Cerebellar nuclear complex (tissue), 1 donor: ENCODE data around the gene OR4M1.
"Not testable (repeated sequence)": the region's sequence is repeated elsewhere in the genome, so short reads cannot be mapped to it uniquely, and the experiment has no call there.

Experiments
- DNase-seq, 2 experiments: peaks; one replicate each; lab custom pipeline; 2025; lab: John Stamatoyannopoulos, UW

OR4M1 gene, protein sequence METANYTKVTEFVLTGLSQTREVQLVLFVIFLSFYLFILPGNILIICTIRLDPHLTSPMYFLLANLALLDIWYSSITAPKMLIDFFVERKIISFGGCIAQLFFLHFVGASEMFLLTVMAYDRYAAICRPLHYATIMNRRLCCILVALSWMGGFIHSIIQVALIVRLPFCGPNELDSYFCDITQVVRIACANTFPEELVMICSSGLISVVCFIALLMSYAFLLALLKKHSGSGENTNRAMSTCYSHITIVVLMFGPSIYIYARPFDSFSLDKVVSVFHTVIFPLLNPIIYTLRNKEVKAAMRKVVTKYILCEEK

GRCh38 chr14:19773204-19773603 lies at the start of gene OR4M1:
OR4M1 (plus strand) TSS chr14:19773504; CDS start chr14:19780323, 6,819 bp downstream.
- DNase-seq = not testable (repeated sequence)

- no peak for DNase-seq
Measured at GRCh38 chr14:19729359-19729758, 43.9 kb upstream of the OR4M1 start.

- no peak for DNase-seq
Measured at GRCh38 chr14:19729763-19730162, 43.5 kb upstream of the OR4M1 start.

- not testable (repeated sequence) for DNase-seq
Measured at GRCh38 chr14:19733893-19734292, 39.4 kb upstream of the OR4M1 start.

DNA sequence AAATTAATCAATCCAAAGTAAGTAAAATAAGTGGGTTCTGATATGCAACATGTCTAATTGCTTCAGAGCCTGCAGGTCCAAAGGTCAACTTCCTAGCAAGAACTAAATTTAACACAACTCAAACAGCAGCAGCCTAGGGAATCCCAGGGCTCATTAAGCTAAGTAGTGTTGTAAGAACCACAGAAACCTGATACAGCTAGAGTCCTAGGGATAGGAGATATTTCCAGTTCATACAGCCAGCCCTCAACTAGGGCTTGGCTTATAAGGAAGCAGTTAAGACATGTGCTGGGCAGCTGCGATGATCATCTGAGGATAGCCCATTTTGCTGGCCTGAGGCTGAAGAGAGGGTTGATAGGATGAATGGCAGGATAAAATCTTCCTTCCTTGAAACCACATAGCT lies 30.0 kb upstream of the OR4M1 start, which contains the start of gene OR4Q3:
Gene OR4Q3 (plus strand): TSS at position 316 of the 400 bp plus-strand sequence.
- no peak for DNase-seq

GRCh38 chr14:19752316-19752715 lies 21.0 kb upstream of the OR4M1 start:
- DNase-seq = not testable (repeated sequence)

DNA sequence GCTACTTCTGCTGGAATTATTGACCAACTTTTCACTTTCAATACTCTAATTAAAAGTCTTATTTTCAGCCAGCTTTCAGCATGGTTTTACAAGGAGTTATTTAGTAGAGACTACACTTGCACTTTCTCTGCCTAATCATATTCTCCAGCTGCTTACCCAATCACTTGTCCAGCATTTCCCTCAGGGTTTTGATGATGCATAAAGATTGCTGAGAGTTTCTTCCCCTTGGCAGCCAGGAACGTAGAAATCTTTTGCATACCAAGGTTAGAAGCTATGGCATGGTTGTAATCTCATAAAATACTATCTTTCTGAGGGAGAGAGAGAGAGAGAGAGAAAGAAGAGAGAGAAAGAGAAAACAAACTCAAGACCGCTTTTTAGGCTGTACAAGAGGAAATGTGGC lies 19.1 kb upstream of the OR4M1 start:
- no peak for DNase-seq

DNA sequence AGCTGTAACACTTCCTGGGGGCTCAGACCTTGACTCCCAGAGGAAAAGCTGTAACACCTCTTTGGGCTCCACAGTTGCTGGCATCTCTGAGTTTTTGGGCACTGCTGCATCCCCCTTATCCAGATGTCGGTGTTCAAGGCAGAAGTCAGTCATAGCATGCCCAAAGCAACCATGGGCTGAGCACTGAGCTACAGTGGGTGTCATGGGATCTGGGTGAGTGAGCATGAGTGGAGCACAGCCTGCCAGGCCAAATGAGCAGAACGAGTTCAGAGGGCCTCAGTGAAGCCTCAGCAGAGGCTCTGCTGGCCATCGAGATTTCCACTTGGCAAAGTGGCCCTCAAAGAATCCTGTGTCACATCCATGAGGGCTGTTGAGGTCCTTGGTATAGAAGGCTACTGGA lies 1.8 kb upstream of the OR4M1 start:
- not testable (repeated sequence) for DNase-seq

DNA sequence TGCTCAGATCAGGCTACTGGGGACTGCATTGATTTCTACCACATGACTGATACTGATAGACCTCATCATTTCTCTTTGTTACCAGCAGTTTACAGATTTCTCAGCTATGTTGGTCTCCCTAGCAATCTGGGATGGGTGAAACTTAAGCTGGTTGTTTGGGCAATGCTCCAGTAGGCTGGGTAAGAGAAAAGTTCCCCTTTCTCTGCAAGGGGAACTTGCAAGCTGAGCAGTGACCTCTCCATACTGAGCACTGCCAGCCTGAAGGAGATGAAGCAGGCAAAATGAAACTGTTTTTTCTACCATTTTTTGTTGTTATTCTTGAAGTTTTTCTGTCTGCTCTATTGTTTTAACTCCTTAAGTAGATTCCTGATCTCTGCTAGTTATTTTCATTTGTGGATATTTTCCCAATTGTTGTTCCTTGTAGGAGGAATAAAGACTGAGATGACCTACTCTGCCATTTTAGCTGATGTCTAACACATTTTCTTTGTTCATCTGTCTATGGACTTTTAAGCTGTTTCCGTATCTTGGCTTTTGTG lies 1.3 kb upstream of the OR4M1 start:
- DNase-seq = no peak

DNA sequence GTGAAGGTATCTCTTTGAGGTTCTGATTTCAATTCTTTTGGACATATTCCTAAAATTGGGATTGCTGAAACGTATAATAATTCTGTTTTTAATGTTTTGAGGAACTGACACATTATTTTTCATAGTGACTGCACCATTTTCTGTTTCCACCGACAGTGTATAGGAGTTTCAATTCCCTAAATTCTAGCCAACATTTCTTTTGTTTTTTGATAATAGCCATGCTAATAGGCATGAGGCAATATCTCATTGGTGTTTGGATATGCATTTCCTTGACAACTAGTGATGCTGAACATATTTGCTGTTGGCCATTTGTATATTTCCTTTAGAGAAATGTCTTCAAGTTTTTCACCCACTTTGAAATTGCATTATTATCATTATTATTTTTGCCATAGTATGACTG lies 850 bp upstream of the OR4M1 start:
- not testable (repeated sequence) for DNase-seq

- DNase-seq = no peak
Measured at GRCh38 chr14:19775587-19775986, 2.3 kb downstream of the OR4M1 start.

GRCh38 chr14:19785848-19786247 lies 12.5 kb downstream of the OR4M1 start:
- not testable (repeated sequence) for DNase-seq

GRCh38 chr14:19787318-19787717 lies 14.0 kb downstream of the OR4M1 start:
- not testable (repeated sequence) for DNase-seq

DNA sequence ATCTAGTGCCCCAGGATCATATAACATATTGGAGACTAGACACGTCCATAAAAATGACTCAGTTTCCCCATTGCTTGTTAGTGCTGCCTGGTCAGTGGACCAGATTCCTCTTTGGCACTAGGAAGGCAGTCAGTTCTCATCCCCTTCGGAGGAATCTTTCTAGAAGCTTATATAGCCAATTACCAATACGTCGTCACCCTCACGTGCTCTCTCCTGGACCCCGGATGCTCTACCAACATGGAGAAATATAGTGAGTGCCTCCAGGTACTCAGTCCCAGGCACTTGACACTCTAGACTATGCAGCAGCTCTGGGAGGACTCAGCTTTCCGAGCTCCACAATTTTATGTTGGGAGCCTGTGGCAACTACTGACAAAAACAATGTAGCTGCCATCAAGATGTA lies 14.8 kb downstream of the OR4M1 start:
- DNase-seq = not testable (repeated sequence)

GRCh38 chr14:19796520-19797108 lies 23.3 kb downstream of the OR4M1 start:
- not testable (repeated sequence) for DNase-seq

DNA sequence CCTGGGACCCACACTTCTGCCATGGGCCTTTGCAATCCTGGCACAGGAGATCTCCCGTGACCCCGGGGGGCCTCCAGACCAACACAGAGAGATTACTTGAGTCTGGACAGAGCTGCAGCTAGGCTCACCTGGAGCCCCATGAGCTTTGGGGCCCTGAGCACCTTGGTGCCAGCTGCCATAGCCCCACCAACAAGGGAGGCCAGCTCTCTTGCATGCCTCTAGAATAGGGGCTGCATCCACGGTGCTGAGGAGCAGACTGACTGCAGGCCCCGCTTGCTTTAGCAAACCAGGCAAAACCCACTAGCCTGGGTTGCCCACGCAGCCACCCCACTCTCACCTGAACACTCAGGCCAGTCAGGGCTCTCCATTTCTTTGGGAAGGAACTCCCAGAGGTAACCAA lies 26.6 kb downstream of the OR4M1 start:
- no peak for DNase-seq

GRCh38 chr14:19800282-19801117 lies 27.2 kb downstream of the OR4M1 start:
- DNase-seq = no peak

DNA sequence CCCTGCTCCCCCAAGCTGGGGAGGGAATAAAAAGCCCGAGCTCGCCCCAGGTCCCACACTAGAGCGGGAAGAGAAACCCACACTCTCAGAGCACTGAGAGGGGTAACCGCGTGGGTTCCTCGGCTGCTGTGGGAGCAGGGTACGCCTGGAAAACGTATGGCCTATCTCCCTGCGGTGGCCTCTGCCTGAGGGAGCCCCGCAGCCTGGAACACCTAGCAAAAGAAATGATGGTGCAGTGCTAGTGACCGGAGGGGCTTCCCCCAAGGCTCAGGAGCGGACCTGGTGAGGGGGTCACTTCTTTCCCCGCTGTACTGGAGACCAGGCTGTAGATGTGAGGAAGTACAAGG lies 27.8 kb downstream of the OR4M1 start:
- no peak for DNase-seq

DNA sequence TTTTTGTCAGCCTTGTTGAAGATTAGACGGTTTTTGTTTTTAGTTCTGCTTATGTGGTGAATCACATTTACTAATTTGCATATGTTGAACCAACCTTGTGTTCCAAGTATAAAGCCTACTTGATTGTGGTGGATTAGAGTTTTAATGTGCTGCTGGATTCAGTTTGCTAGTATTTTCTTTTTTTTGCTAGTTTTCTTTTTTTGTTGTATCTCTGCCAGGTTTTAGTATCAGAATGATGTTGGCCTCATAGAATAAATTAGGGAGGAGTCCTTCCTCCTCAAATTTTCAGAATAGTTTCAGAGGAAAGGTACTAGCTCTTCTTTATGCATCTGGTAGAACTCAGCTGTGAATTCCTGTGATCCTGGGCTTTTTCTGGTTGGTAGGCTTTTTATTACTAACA lies 30.2 kb downstream of the OR4M1 start, which contains the start of gene OR4N2:
Gene OR4N2 (plus strand): TSS at position 301 of the 400 bp plus-strand sequence. CDS start 23,679 bp downstream, outside the sequence.
- not testable (repeated sequence) for DNase-seq

DNA sequence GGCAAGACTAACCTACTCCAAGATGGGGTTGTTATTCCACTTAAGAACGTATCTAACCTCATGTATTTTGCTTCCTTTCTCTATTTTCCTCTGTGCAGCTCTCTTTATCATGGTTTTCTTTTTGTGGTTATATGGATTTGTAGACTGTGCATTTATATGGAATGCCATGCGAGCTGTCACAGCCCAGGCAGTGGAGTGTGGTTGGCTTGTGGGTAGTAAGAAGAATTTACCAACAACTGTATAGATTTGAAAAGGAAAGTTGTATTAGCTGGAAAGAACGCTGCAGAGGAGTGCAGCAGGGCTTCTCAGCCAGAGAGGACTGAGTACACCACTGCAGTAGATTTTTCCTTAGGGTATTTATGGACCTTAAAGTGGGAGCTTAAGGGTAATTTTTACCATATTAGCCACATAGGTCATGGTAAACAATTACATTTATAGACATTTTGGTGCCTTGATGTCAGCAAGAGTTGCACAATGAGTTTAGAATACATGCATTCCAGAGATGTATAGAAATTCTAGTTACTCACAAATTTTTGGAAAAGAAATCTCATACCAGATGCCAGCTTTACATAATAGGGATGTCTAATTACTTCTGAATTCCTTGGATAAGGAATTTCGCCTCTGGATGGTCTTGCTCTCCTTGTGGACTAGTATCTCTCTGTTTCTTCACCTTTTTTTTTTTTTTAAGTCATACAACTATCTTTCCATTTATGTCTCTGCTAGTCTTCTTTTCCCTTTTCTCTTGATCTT lies 40.0 kb downstream of the OR4M1 start:
- not testable (repeated sequence) for DNase-seq

DNA sequence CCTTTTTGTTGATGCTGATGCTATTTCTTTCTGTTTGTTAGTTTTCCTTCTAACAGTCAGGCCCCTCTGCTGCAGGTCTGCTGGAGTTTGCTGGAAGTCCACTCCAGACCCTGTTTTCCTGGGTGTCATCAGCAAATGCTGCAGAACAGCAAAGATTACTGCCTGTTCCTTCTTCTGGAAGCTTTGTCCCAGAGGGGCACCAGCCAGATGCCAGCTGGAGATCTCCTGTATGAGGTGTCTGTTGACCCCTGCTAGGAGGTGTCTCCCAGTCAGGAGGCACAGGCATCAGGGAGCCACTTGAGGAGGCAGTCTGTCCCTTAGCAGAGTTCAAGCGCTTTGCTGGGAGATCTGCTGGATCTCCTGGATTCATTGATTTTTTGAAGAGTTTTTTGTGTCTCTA lies 46.6 kb downstream of the OR4M1 start:
- not testable (repeated sequence) for DNase-seq

GRCh38 chr14:19821016-19821415 lies 47.7 kb downstream of the OR4M1 start:
- not testable (repeated sequence) for DNase-seq
